ENCODE results near the gene MLLT10.
"Not testable (repeated sequence)": the region's sequence is repeated elsewhere in the genome, so short reads cannot be mapped to it uniquely, and the experiment has no call there.

MLLT10 gene

GRCh38 chr10:21588159-21588558 is 54.1 kb downstream of the MLLT10 start:
- not testable (repeated sequence) for DNase-seq

DNA sequence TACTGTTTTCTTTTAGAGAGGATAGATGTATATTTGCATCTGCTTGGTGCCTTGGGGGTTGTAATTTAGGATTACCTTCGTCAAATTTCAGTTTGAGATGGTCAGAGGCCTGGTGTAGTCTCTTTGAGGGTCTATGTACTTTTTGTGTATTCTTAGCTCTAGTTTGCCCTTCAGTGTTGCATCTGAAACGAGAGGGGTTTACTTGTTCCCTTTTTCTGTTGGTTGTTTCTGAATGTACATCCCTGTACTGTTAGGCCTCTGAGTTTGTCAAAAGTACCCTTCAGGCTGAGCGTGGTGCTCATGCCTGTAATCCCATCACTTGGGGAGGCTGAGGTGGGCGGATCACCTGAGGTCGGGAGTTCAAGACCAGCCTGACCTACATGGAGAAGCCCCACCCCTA is 60.0 kb downstream of the MLLT10 start:
- DNase-seq: no peak

GRCh38 chr10:21599582-21599981 is 65.5 kb downstream of the MLLT10 start:
- DNase-seq: no peak

DNA sequence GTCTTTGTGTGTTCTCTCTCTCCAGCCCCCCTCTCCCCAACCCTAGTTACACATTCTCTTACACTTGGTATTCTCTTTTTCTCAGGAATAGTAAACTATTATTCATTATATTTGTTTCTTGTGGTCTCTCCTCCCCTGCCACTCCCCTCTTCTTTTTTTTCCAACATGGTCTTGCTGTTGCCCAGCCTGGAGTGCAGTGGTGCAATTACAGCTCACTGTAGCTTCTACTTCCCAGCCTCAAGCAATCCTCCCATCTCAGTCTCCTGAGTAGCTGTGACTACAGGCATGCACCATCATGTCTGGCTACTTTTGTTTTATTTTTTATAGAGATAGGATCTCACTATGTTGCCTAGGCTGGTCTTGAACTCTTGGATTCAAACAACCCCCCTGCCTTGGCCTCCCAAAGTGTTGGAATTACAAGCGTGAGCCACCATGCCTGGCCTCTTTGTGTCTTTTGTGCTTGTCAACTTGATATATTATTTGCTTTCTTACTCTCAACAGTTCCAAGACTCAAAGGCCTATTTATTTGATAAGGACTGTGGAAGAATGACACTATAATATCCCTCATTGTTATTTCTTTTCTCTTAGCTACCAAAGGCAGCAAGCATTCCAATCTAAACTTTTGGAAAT is 66.9 kb downstream of the MLLT10 start:
- no peak for DNase-seq

GRCh38 chr10:21602313-21602712 is 68.3 kb downstream of the MLLT10 start:
- DNase-seq: no peak

DNA sequence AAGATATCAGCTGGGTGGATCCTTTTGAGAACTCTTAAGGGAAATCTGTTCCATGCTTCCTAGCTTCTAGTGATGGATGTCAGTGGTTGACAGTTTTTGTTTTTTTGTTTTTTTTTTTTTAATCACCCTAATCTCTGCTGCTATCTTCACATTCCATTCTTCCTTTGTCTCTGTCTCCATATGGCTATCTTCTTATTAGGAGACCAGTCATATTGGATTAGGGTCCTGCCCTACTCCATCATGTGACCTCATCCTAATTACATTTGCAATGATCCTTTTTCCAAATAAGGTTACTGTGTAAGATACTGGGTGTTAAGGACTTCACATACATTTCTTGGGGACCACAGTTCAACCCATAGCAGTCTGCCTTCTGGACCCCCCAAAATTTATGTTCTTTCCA is 69.7 kb downstream of the MLLT10 start:
- no peak for DNase-seq

DNA sequence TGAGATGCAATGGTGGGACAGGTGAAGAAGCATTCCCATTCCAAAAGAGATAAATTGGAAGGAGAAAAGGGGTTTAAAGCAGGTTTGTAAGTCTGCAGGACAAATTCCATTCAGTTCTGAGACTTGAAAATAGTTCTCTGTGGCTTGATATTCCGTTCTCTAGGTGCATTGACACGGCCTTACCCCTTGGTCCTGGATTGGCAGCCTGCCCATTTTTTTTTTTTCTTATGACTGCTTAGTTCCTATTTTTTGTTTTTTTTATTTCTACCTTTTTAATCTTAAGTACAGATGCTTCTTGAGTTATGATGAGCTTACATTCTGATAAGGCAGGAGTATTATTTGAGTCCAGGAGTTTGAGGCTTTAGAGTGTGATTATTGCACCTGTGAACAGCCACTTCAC is 70.6 kb downstream of the MLLT10 start:
- no peak for DNase-seq

DNA sequence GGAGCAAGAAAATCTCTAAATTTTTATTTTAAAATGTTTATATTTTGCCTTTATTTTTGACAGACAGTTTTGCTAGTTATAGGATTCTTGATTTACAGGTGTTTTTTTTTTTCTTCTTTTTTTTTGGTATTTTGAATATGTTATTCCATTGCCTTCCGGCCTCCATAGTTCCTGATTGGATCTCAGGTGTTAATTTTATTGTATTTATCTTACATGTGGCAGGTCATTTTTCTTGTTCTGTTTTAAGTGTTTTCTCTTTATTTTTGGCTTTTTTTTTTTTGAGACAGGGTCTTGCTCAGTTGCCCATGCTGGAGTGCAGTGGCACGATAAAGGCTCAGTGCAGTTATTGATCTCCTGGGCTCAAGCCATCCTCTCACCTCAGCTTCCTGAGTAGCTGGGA is 73.9 kb downstream of the MLLT10 start:
- DNase-seq: no peak

- no peak for DNase-seq
Measured at GRCh38 chr10:21614000-21614399, 80.0 kb downstream of the MLLT10 start.

GRCh38 chr10:21617267-21617666 is 83.2 kb downstream of the MLLT10 start:
- DNase-seq: no peak

- no peak for DNase-seq
Measured at GRCh38 chr10:21623291-21623690, 89.3 kb downstream of the MLLT10 start.

DNA sequence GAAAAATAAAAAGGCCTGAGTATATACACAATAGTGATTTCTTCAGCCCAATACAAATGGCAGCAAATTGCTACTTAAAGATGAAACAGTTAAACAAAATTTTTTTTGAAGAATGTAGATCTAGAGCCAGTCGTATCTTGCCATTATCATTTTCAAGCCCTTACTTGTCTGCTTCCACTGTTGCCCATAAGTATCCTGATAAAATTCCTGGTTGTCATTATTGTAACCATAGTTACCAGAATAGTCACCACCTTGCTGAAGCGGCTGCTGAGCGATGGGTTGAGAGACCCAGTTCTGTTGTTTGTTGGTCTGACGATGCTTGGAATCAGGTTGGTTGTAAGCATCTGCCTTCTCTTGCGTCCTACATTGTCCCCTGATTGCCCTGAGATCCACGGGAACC is 90.4 kb downstream of the MLLT10 start:
- not testable (repeated sequence) for DNase-seq

- DNase-seq: no peak
Measured at GRCh38 chr10:21624951-21625350, 90.9 kb downstream of the MLLT10 start.

- no peak for DNase-seq
Measured at GRCh38 chr10:21625623-21626229, 91.7 kb downstream of the MLLT10 start.

GRCh38 chr10:21626457-21627161 is 92.6 kb downstream of the MLLT10 start:
- no peak for DNase-seq

DNA sequence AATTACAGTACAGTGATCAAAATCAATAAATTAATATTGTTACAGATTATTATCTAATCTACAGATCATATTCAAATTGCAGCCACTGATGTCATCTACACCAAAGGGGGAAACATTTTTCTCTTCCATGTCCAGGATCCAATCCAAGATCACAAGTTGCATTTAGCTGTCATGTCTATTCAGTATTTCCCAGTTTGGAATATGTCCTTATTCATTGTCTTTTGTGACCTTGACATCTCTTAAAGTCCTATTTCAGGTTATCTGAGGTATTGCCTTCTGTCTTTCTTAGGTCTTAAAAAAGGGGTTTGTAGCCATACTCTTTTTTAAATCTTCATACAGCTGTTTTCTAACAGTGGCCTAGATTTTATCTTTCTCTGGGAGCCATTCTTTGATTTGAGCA is 93.3 kb downstream of the MLLT10 start:
- no peak for DNase-seq

DNA sequence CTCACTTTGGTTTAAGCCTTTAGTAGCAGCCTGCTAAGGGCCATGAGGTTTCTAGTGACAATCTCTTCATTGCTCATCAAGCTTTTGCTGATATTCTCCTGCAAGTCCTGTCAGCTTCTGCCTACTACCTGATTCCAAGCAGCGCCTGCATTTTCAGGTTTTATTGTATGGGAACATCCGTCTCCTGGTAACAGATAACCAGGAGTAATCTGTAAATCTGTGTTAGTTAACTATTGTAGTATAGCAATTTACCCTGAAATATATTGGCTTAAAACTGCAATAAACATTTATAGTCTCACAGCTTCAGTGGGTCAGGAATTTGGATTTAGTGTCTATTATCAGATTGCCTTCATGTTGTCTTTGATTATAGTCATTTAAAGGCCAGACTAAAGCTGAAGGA is 94.0 kb downstream of the MLLT10 start:
- no peak for DNase-seq

DNA sequence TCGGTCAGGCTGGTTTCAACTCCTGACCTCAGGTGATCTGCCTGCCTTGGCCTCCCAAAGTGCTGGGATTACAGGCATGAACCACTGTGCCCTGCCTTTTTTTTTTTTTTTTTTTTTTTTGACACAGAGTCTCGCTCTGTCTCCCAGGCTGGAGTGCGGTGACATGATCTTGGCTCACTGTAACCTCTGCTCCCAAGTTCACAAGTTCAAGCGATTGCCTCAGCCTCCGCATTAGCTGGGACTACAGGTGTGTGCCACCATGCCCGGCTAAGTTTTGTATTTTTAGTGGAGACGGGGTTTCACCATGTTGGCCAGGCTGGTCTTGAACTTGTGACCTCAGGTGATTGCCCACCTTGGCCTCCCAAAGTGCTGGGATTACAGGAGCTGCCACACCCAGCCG is 94.6 kb downstream of the MLLT10 start:
- DNase-seq: not testable (repeated sequence)

DNA sequence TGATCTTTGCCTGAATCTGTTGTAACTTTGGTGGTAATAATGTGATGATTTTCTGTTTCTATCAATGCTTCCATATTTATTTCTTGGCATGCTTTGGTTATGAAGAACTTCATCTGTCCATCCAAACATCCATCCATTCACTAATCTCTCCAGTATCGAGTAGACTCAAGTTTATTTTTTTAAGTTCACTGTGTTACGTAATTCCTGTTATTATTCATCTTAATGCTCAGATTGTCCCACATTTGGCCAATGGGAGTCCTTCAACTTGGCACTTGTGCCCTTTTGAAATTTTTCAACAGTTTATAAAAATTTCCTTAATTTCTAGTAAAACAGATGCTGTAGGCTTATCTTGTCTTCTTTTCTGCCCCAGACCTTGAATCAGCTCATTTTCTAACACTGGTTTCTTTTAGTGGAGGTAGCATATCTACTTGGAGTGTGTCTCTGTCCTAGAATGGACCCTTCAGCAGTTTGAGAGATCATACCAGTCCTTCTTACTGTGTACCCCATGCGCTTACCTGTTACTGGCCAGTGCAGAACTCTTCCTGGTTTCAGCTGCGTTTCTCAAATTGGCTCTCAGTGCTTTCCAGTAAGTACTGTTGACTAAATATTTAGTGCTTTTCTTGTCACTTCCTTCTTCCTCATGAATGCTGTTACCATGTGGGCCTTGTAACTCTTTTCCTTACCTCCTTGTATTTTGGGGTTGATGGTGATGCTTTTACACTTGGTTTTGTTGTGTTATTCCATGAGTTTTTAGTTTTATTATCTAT is 100.8 kb downstream of the MLLT10 start:
- DNase-seq: no peak

DNA sequence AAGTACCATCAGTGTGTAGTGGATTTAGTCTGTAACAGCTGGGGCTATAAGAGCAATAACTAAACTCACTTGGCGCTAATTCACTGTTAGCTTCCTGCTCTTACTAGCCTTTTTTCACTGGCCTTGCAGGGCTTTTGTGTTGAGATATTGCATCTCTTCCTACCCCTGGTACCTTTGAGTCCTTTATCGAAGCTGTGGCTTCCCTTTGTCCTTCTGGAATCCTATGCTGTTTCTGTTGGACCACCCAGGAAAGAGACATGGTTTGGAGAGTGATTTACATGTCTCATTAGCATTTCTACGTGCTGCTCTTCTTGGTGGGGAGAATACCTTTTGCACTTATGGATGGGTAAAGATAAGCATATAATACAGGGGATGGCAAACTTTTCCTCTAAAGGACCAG is 103.8 kb downstream of the MLLT10 start:
- DNase-seq: no peak

GRCh38 chr10:21638681-21639080 is 104.6 kb downstream of the MLLT10 start:
- DNase-seq: no peak

- no peak for DNase-seq
Measured at GRCh38 chr10:21648040-21648439, 114.0 kb downstream of the MLLT10 start.

DNA sequence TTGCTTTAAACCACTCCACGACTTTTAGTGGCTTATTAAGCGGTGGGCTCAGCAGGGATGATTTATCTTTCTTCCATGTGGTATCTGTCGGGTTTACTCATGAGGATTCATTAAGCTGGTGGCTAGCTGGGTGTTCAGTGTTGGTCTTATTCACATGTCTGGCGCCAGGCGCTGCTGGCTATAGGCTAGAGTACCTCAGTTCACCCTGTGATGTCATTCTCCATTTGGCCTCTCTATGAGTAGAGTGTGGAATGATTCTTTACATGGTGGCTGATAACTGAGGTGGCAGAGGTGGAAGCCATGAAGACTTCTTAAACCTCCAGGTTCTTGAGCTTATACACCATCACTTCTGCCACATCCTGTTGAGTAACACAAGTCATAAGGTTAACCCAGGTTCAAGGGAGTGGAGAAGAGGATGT is 115.4 kb downstream of the MLLT10 start:
- no peak for DNase-seq

GRCh38 chr10:21650353-21650752 is 116.3 kb downstream of the MLLT10 start:
- DNase-seq: no peak
